Measurements from ENCODE around the gene HMCN1. TPM values are rescaled to one million over a fixed set of nuclear protein-coding genes. Genes with fewer than 3 reads are reported as not detected.

The HMCN1 gene
- polyA plus RNA-seq, 1 donor from 2014 or later, result not detected

DNA sequence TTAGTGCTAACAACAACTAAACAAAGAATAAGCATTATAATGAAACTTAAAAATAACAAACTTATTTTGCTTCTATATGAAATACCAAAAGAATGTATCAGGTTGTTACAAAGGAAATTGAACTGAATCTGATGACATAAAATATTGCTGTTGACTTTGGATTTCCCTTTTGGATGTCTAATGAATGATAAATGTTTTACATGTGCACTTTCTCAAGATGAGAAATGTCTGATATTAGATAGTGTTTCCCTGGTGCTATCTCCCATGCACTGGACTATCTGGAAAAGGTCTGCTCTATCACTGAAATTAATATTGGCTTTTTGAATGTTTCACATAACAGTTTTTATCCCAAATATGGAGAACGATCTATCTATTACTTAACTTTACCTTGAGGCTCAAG is 179.9 kb downstream of the HMCN1 start:
- Mint-ChIP-seq H3K36me3 (no peaks in the 10 kb centered on the region), H3K27me3 (peaks cover under 1% of the 10 kb centered on the region), H3K4me1 (no peaks in the 10 kb centered on the region), H3K4me3 (no peak overlapping the region), H3K9me3 (no peaks in the 10 kb centered on the region), H3K27ac (no peak overlapping the region)

DNA sequence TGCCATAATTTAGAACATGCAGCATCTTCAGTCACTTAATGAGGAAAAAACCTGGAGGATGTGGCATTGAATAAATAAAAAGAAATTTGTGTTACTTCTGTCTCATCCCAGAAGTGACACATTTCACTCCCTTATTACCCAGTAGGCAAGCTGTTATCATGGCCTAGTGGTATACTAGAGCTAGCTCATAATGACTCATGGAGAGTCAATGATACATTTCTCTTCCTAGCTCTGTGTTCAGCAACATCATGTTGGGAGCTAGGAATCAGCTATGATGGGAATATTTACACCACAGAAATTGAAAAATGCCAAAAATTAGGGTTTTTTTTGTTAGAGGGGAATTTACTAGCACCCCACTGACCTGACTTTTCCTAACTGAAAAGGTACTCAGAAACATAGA is 182.7 kb downstream of the HMCN1 start:
- Mint-ChIP-seq H3K4me3 (no peak overlapping the region), H3K27me3 (peaks cover 3% of the 10 kb centered on the region), H3K36me3 (no peaks in the 10 kb centered on the region), H3K9me3 (no peaks in the 10 kb centered on the region), H3K27ac (no peak overlapping the region), H3K4me1 (no peaks in the 10 kb centered on the region)

DNA sequence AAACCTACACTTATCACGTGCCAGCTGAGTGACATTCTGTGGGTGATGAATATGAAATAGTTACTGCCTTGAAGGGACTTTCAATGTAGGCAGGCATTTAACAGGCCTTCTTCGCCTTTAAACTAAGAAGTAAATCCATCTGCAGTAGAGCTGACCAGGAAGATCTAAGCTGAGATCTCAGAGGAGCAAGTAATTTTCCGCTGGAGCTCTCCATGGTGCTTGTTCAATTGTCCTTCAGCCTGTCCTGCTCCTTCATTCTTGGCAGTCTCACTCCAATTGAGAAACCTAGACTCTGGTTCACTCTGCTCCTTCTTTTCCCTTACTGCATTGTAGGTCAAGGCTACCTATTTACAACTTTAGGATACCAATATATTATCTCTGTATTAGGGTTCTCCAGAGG is 183.5 kb downstream of the HMCN1 start:
- no peaks in the 10 kb centered on the region for H3K9me3 Mint-ChIP-seq
- no peak overlapping the region for H3K27ac Mint-ChIP-seq
- H3K36me3 Mint-ChIP-seq, result no peaks in the 10 kb centered on the region
- no peak overlapping the region for H3K4me3 Mint-ChIP-seq
- H3K4me1 Mint-ChIP-seq, result no peaks in the 10 kb centered on the region
- H3K27me3 Mint-ChIP-seq, result peaks cover 3% of the 10 kb centered on the region

DNA sequence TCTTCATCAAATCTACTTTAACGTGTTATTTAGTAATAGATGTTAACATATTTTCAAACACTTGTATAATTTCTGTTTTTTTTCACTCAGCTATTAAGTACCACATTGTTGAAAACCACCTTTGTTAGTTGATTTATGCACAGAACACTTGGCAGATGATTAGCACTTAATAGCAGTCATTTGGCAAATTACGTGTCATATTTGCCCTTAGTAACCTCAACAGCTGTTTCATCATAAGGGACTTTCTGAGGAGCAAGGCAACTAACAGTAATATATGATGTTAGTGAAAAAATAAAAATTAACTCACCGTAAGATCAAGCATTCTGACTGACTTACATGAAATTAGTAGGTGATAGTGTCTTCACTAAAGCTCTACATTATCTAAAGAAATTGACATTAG is 186.4 kb downstream of the HMCN1 start:
- H3K9me3 Mint-ChIP-seq, result no peaks in the 10 kb centered on the region
- no peak overlapping the region for H3K4me3 Mint-ChIP-seq
- no peaks in the 10 kb centered on the region for H3K36me3 Mint-ChIP-seq
- no peak overlapping the region for H3K27ac Mint-ChIP-seq
- H3K27me3 Mint-ChIP-seq, result peaks cover 3% of the 10 kb centered on the region
- H3K4me1 Mint-ChIP-seq, result no peaks in the 10 kb centered on the region

DNA sequence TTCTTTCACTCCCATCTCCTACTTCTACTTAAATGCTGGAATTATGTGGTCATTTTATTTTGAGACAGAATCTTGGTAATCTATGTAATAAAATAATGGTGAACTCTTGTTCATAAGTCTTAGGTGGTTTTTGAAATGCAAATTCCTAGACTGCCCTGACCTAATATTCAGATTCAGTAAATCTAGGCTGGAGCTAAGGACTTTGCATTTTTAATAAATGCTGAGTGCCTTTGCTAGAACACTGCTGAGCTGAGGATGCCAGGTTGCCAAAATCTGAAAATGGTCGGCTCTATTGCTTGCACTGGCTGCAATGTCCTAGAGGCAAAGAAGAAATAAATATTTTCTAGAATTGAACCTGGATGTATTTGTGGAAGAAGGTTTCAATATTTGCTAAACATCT is 187.4 kb downstream of the HMCN1 start:
- Mint-ChIP-seq H3K9me3 (no peaks in the 10 kb centered on the region), H3K4me3 (no peak overlapping the region), H3K4me1 (no peaks in the 10 kb centered on the region), H3K27ac (no peak overlapping the region), H3K27me3 (peaks cover 3% of the 10 kb centered on the region), H3K36me3 (no peaks in the 10 kb centered on the region)

DNA sequence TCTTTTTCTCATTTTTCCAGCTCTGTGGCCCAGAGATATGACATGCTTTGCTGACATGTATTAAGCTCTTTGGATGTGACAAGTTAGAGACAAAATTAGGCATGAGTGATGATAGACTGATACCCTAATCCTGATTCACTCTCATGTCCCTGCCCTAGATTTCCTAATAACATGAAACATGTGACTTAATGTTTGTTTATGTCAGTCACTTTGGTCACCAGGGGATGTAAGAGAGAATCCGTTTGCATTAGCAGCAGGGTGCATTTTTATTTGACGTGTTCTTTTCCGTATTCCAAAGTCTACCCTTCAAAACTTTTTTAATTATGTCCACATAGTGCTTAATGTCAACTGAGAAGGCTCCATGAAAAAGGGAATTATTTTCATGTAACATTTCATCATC is 192.4 kb downstream of the HMCN1 start:
- Mint-ChIP-seq H3K9me3 (no peaks in the 10 kb centered on the region), H3K36me3 (no peaks in the 10 kb centered on the region), H3K27ac (no peak overlapping the region), H3K27me3 (no peaks in the 10 kb centered on the region), H3K4me1 (peaks cover 2 to 5% (median 3%) of the 10 kb centered on the region in 3 donors), H3K4me3 (no peak overlapping the region)

DNA sequence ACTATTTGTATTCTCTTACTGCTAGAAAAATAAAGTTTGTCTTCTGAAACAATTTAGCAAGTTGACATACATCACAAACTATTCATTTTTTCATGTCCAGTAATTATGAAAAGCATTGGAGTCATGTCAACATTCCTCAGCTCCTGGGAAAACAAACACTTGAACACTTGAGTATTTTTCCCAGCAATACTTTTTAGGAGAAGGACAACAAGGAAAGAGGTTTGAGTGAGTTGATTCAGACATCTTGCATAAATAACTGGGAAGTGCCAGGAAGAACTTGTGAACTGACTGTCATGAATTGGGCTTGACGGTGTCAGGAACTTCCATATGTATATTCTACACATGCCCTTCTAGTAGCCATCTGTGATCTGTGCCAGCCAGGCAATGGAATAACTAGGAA is 195.6 kb downstream of the HMCN1 start:
- Mint-ChIP-seq H3K4me3 (no peak overlapping the region), H3K4me1 (peaks cover 2 to 5% (median 3%) of the 10 kb centered on the region in 3 donors), H3K9me3 (no peaks in the 10 kb centered on the region), H3K27me3 (no peaks in the 10 kb centered on the region), H3K27ac (no peak overlapping the region), H3K36me3 (no peaks in the 10 kb centered on the region)

DNA sequence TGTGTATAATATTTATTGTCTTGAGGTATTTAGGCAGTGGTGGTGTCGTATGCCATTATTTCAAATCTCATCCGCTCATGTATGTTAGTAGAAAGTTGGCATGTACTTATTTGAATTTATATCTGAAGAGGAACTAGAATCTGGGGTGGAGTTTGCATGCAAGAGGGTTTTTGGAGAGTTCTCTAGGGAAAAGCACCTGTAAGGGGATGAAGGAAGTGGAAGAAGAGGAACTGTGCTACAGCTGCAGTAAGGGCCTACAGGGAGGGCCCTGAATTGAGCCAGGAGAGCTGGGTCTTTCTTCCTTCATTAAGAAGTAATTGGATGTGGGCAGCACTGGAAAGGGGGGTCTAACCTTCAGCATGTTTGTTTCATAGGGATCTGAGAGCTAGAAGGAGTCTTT is 197.2 kb downstream of the HMCN1 start:
- H3K4me3 Mint-ChIP-seq, result no peak overlapping the region
- no peaks in the 10 kb centered on the region for H3K36me3 Mint-ChIP-seq
- H3K27me3 Mint-ChIP-seq, result no peaks in the 10 kb centered on the region
- peaks cover 2 to 5% (median 3%) of the 10 kb centered on the region in 3 donors for H3K4me1 Mint-ChIP-seq
- no peaks in the 10 kb centered on the region for H3K9me3 Mint-ChIP-seq
- no peak overlapping the region for H3K27ac Mint-ChIP-seq

DNA sequence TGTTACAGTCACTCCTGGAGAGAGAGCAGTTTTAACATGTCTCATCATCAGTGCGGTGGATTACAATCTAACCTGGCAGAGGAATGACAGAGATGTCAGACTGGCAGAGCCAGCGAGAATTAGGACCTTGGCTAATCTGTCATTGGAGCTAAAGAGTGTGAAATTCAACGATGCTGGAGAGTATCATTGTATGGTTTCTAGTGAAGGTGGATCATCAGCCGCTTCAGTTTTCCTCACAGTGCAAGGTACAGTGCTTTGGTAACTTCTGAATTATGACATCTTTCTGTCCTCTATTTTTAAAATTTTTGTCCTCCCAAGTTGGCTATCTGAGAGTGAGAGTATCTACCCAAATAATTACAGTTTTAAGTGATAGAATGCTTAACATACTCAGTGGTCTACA is 199.4 kb downstream of the HMCN1 start:
- Mint-ChIP-seq H3K36me3 (no peaks in the 10 kb centered on the region), H3K27ac (no peak overlapping the region), H3K27me3 (no peaks in the 10 kb centered on the region), H3K4me1 (peaks cover 2 to 5% (median 3%) of the 10 kb centered on the region in 3 donors), H3K4me3 (no peak overlapping the region), H3K9me3 (peaks cover 0 to 4% (median 3%) of the 10 kb centered on the region in 3 donors)

DNA sequence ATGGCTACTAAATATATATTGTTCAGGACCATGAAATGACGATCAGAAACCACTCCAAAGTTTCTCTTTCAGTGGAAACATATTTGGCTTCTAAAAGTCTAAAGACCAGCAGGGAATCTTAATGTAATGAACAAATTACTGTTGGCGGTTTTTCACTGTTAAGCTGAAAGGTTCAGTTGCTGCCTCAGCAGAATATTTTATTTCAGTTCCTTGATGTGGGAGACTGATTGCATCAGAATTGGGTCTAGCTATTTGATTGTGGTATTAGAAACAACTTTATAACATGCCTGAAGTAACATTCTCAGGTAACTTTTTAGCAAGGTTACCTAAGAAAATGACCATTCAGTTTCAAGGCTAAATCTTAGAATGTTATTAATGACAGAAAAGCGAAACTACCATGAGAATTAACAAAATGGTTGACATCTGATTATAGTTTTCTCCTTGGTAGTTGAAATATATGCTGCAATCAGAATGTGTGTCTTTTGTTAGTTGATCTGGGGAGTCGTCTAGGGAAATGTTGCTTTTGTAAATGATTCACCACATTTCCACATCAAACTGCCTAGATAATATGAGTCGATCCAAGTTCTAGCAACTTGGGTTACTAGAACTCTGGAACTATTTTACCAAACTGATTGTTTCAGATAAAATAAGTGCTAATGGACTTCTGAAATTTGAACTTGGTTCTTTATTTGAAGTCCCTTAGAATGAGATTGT is 200.4 kb downstream of the HMCN1 start:
- Mint-ChIP-seq H3K27ac (no peak overlapping the region), H3K27me3 (no peaks in the 10 kb centered on the region), H3K4me1 (peaks cover 2 to 5% (median 3%) of the 10 kb centered on the region in 3 donors), H3K9me3 (peaks cover 0 to 4% (median 3%) of the 10 kb centered on the region in 3 donors), H3K36me3 (no peaks in the 10 kb centered on the region), H3K4me3 (no peak overlapping the region)

DNA sequence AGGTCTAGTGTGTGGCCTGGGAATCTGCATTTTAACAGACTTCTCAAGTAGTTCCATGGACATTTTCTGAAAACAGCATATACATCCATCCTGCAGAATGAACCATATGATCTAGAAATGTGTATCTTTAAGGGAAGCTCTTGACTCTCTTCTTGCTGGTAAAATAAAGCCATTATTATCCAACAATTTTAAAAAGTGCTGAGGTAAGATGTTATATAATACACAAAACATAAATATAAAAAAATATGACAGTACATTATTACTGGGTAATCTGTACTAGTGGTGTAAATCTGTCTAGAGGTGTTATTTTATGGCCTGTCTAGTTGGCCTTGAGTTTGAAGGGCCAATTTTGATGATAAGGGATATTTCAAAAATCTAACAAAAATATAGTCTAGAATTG is 201.2 kb downstream of the HMCN1 start:
- no peaks in the 10 kb centered on the region for H3K27me3 Mint-ChIP-seq
- H3K36me3 Mint-ChIP-seq, result no peaks in the 10 kb centered on the region
- H3K9me3 Mint-ChIP-seq, result peaks cover 0 to 4% (median 3%) of the 10 kb centered on the region in 3 donors
- H3K4me1 Mint-ChIP-seq, result peaks cover 2 to 5% (median 3%) of the 10 kb centered on the region in 3 donors
- no peak overlapping the region for H3K4me3 Mint-ChIP-seq
- H3K27ac Mint-ChIP-seq, result no peak overlapping the region

DNA sequence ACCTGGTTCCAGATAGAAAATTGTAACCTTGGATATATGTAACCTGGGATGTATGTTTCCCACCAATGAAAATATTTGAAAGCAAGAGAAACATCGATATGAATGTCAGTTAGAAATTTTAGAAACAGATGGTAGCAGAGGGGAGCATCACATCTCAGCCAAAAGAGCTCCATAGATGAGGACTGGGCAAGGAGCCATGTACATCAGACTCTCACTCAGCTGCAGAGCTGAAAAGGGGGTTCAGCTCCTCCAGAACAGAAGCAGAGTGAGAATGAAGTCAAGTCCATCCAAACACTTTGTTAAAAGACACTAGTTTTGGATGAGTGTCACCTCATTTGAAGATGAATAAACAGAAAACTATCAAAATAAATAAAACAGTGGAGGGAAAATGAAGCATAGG is 202.4 kb downstream of the HMCN1 start:
- H3K36me3 Mint-ChIP-seq, result no peaks in the 10 kb centered on the region
- H3K27ac Mint-ChIP-seq, result no peak overlapping the region
- H3K27me3 Mint-ChIP-seq, result no peaks in the 10 kb centered on the region
- H3K4me1 Mint-ChIP-seq, result no peaks in the 10 kb centered on the region
- H3K4me3 Mint-ChIP-seq, result no peak overlapping the region
- H3K9me3 Mint-ChIP-seq, result peaks cover 0 to 4% (median 3%) of the 10 kb centered on the region in 3 donors

DNA sequence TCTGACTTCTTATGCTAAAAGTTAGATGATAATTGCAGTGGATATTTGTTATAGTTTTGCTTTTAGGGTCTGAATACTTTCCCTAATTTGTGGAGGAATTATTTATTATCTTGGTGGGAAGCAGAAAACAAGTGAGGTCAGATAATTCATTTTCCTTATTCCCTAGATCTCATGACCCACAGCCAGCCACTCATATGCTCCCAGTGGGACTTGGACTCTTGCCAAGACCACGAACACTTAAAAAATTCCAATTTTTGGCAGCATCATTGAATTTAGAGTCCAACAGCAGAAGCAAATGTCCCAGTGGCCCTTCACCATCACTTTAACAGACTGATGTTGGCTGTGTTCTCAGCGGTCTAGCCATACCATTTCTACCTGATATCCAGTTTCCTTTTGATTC is 204.2 kb downstream of the HMCN1 start:
- peaks cover 0 to 4% (median 3%) of the 10 kb centered on the region in 3 donors for H3K9me3 Mint-ChIP-seq
- no peak overlapping the region for H3K27ac Mint-ChIP-seq
- H3K27me3 Mint-ChIP-seq, result no peaks in the 10 kb centered on the region
- no peaks in the 10 kb centered on the region for H3K4me1 Mint-ChIP-seq
- H3K4me3 Mint-ChIP-seq, result no peak overlapping the region
- H3K36me3 Mint-ChIP-seq, result no peaks in the 10 kb centered on the region

DNA sequence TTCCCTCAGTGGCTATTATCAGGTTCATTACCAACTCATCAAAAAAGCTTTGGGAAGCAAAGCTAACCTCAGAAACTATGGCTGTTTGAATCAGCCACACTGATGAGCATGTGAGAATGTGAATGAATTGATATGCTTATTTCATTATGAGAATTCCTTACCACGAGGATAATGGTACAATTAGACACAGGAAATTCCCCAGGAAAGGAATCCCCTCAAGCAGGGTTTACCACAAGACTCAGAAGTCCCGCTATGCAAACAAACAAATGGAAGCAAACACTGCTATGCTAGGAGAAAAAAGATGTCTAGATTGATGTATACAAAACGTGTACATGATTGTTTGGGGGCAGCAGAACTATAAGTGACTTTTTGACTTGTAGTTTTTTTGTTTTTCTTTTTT is 205.0 kb downstream of the HMCN1 start:
- H3K36me3 Mint-ChIP-seq, result no peaks in the 10 kb centered on the region
- H3K27me3 Mint-ChIP-seq, result no peaks in the 10 kb centered on the region
- H3K27ac Mint-ChIP-seq, result no peak overlapping the region
- no peaks in the 10 kb centered on the region for H3K4me1 Mint-ChIP-seq
- H3K9me3 Mint-ChIP-seq, result peaks cover 0 to 4% (median 3%) of the 10 kb centered on the region in 3 donors
- no peak overlapping the region for H3K4me3 Mint-ChIP-seq

DNA sequence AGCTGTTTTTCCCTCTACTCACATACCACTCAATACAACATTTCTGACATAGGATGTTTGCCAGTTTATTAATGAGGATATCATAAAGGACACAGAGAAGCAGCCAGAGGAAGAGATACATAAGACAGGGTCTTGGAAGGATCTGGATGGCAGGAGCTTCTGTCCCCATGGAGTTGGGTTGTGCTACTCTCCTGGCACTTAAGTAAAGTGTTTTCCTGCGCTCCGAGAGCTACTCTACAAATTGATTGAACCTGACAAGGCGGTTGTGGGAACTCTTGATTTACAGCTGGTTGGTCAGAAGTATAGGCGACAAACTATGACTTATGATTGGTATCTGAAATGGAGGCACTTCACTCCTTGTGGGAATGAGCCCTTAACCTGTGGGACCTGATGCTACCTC is 208.8 kb downstream of the HMCN1 start:
- Mint-ChIP-seq H3K4me1 (no peaks in the 10 kb centered on the region), H3K27me3 (no peaks in the 10 kb centered on the region), H3K36me3 (no peaks in the 10 kb centered on the region), H3K27ac (no peak overlapping the region), H3K9me3 (peaks cover 0 to 3% (median 3%) of the 10 kb centered on the region in 3 donors), H3K4me3 (no peak overlapping the region)

DNA sequence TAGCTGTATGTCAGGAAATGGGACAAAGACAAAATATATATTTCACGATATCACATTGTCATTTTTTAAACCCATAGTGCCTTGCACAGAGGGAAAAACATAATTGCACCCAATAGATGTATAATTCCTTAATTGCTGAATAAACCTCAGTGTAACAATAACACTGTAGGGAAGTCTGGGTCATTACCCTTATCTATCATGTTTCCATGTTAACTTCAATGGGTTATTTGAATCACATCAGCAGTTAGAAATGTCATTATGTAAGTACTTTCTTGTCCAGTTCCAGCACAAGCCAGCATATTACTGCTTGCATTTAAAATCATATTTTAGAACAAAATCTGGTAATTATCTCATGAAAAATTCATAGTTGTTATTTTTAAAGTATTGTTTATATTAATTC is 222.7 kb downstream of the HMCN1 start:
- H3K27ac Mint-ChIP-seq, result no peak overlapping the region
- no peaks in the 10 kb centered on the region for H3K4me1 Mint-ChIP-seq
- no peaks in the 10 kb centered on the region for H3K36me3 Mint-ChIP-seq
- no peaks in the 10 kb centered on the region for H3K9me3 Mint-ChIP-seq
- H3K27me3 Mint-ChIP-seq, result peaks cover 3% of the 10 kb centered on the region
- H3K4me3 Mint-ChIP-seq, result no peak overlapping the region
